H9 (cell line): ENCODE results near the gene B4GALNT2. TPM values are rescaled to one million over a fixed set of nuclear protein-coding genes. Genes with fewer than 3 reads are reported as not detected.

Source experiments
- DNase-seq: peaks from one replicate; pipeline ENCODE4 v3.0.0-alpha.2; 2017
- H2AFZ ChIP-seq: one replicate; pipeline ENCODE4 v1.6.1; 2013; ENCODE audit warnings: mild to moderate bottlenecking, low read length, control low read depth, moderate library complexity
- H2AK5ac ChIP-seq: 2 replicates; pipeline ENCODE4 v1.6.1; 2013; ENCODE audit warnings: low read length, control low read depth, mixed read lengths; ENCODE audit not compliant: insufficient read length
- H2BK120ac ChIP-seq: one replicate; pipeline ENCODE4 v1.6.1; 2013; ENCODE audit warnings: low read depth, mild to moderate bottlenecking, low read length, control low read depth, inconsistent platforms; ENCODE audit not compliant: poor library complexity, severe bottlenecking
- H2BK12ac ChIP-seq: 2 replicates; pipeline ENCODE4 v1.6.1; 2013; ENCODE audit warnings: low read length, control low read depth, mixed read lengths, low read depth; ENCODE audit not compliant: insufficient read length
- H2BK15ac ChIP-seq: 2 replicates; pipeline ENCODE4 v1.6.1; 2013; ENCODE audit warnings: low read depth, low read length, control low read depth
- H2BK20ac ChIP-seq: one replicate; pipeline ENCODE4 v1.6.1; 2013; ENCODE audit warnings: low read depth, mild to moderate bottlenecking, low read length, control low read depth, inconsistent platforms; ENCODE audit not compliant: poor library complexity, severe bottlenecking
- H2BK5ac ChIP-seq: 2 replicates; pipeline ENCODE4 v1.6.1; 2013; ENCODE audit warnings: low read length, control low read depth, mixed read lengths; ENCODE audit not compliant: insufficient read length
- H3K14ac ChIP-seq: 2 replicates; pipeline ENCODE4 v1.6.1; 2013; ENCODE audit warnings: low read length, control low read depth; ENCODE audit not compliant: insufficient read depth
- H3K18ac ChIP-seq: 2 replicates; pipeline ENCODE4 v1.6.1; 2013; ENCODE audit warnings: low read depth, mild to moderate bottlenecking, mixed read lengths, low read length, control low read depth; ENCODE audit not compliant: insufficient read length
- H3K23ac ChIP-seq: 2 replicates; pipeline ENCODE4 v1.6.1; 2013; ENCODE audit warnings: low read length, control low read depth, mixed read lengths, low read depth; ENCODE audit not compliant: insufficient read length
- H3K23me2 ChIP-seq: 2 replicates; pipeline ENCODE4 v1.6.1; 2013; ENCODE audit warnings: low read depth, mild to moderate bottlenecking, mixed read lengths, low read length, control low read depth; ENCODE audit not compliant: insufficient read length, poor library complexity, severe bottlenecking
- H3K27ac ChIP-seq: 2 replicates; pipeline ENCODE4 v1.5.1; 2013; ENCODE audit warnings: low read length, control low read depth, mixed read lengths, low read depth; ENCODE audit not compliant: insufficient read length
- H3K27me3 ChIP-seq: 2 replicates; pipeline ENCODE4 v1.6.1; 2013; ENCODE audit warnings: low read length, control low read depth, inconsistent platforms; ENCODE audit not compliant: insufficient read depth
- H3K4ac ChIP-seq: 2 replicates; pipeline ENCODE4 v1.6.1; 2013; ENCODE audit warnings: low read depth, mild to moderate bottlenecking, control low read depth, inconsistent platforms, low read length, moderate library complexity
- H3K4me1 ChIP-seq: 2 replicates; pipeline ENCODE4 v1.6.1; 2013; ENCODE audit warnings: low read length, control low read depth, inconsistent platforms; ENCODE audit not compliant: insufficient read depth
- H3K4me2 ChIP-seq: 2 replicates; pipeline ENCODE4 v1.6.1; 2013; ENCODE audit warnings: low read length, control low read depth, mixed read lengths; ENCODE audit not compliant: insufficient read length, insufficient read depth
- H3K56ac ChIP-seq: 2 replicates; pipeline ENCODE4 v1.6.1; 2013; ENCODE audit warnings: low read depth, mild to moderate bottlenecking, mixed read lengths, low read length, control low read depth; ENCODE audit not compliant: insufficient read length
- H3K79me1 ChIP-seq: 2 replicates; pipeline ENCODE4 v1.6.1; 2013; ENCODE audit warnings: low read depth, mild to moderate bottlenecking, moderate library complexity, low read length, control low read depth, inconsistent platforms; ENCODE audit not compliant: insufficient read depth, poor library complexity, severe bottlenecking
- H3K79me2 ChIP-seq: 2 replicates; pipeline ENCODE4 v1.6.1; 2013; ENCODE audit warnings: low read length, control low read depth, inconsistent platforms; ENCODE audit not compliant: insufficient read depth
- H3K9ac ChIP-seq: 2 replicates; pipeline ENCODE4 v1.6.1; 2013; ENCODE audit warnings: low read length, control low read depth, mixed read lengths; ENCODE audit not compliant: insufficient read length; ENCODE audit errors: extremely low read depth
- H3K9me3 ChIP-seq: one replicate; pipeline ENCODE4 v1.6.1; 2013; ENCODE audit warnings: low read depth, low read length, inconsistent platforms; ENCODE audit not compliant: control insufficient read depth
- H3T11ph ChIP-seq: one replicate; pipeline ENCODE4 v1.6.1; 2013; ENCODE audit warnings: mild to moderate bottlenecking, low read length, control low read depth, inconsistent platforms
- H4K20me1 ChIP-seq: one replicate; pipeline ENCODE4 v1.6.1; 2013; ENCODE audit not compliant: control insufficient read depth, insufficient read length, insufficient read depth
- H4K5ac ChIP-seq: 2 replicates; pipeline ENCODE4 v1.6.1; 2013; ENCODE audit warnings: low read depth, mild to moderate bottlenecking, mixed read lengths, low read length, control low read depth; ENCODE audit not compliant: insufficient read length
- H4K8ac ChIP-seq: replicated peaks from 2 replicates; pipeline ENCODE4 v1.6.1; 2013; ENCODE audit warnings: low read length, control low read depth, mixed read lengths, low read depth; ENCODE audit not compliant: insufficient read length
- H4K91ac ChIP-seq: 2 replicates; pipeline ENCODE4 v1.6.1; 2013; ENCODE audit warnings: low read depth, mild to moderate bottlenecking, moderate library complexity, mixed read lengths, low read length, control low read depth; ENCODE audit not compliant: insufficient read length
- H3K27ac Mint-ChIP-seq, 3 experiments: 2 replicates in 2 of 3; 3 replicates in 1 of 3; pipeline ENCODE4 v1.8.0; 2020 to 2021; ENCODE audit warnings: mixed read lengths in 3 of 3, mild to moderate bottlenecking in 1 of 3, moderate library complexity in 1 of 3
- H3K27me3 Mint-ChIP-seq: 2 replicates; pipeline ENCODE4 v1.8.0; 2021; ENCODE audit warnings: low read depth, mild to moderate bottlenecking, moderate library complexity, mixed read lengths
- H3K36me3 Mint-ChIP-seq, 3 experiments: 2 replicates in 2 of 3; 3 replicates in 1 of 3; pipeline ENCODE4 v1.8.0; 2020 to 2021; ENCODE audit warnings: low read depth in 3 of 3, mixed read lengths in 3 of 3; ENCODE audit not compliant: insufficient read depth in 1 of 3
- H3K4me1 Mint-ChIP-seq, 2 experiments: 2 replicates each; pipeline ENCODE4 v1.8.0; 2020; ENCODE audit warnings: mixed read lengths in 2 of 2
- H3K4me3 Mint-ChIP-seq, 2 experiments: 2 replicates in 1 of 2; 3 replicates in 1 of 2; pipeline ENCODE4 v1.8.0; 2020 to 2021; ENCODE audit warnings: mild to moderate bottlenecking in 2 of 2, mixed read lengths in 2 of 2, moderate library complexity in 1 of 2
- H3K9me3 Mint-ChIP-seq, 2 experiments: 2 replicates in 1 of 2; 3 replicates in 1 of 2; pipeline ENCODE4 v1.8.0; 2020; ENCODE audit warnings: mild to moderate bottlenecking in 2 of 2, mixed read lengths in 2 of 2, moderate library complexity in 1 of 2
- WGBS: extraction: QIAGEN DNeasy Blood & Tissue Kit; methylation state at CpG from one replicate; pipeline ENCODE4 v1.1.7; 2013; ENCODE audit warnings: missing lambda C conversion rate, low lambda C conversion rate, mixed read lengths; ENCODE audit not compliant: insufficient read length; ENCODE audit errors: extremely low coverage; 5-methylcytosine and 5-hydroxymethylcytosine counted together
- total RNA-seq: library from RNA; stranded (reverse); gene quantifications from 2 replicates; pipeline ENCODE4 v1.2.1, GENCODE V29; 2021
- TF ChIP-seq, protein P1 (sequence below): fragments of 200-600 bp; sonication (generic); conservative IDR thresholded peaks from 3 replicates; pipeline ENCODE4 v1.8.0; 2021; ENCODE audit warnings: antibody characterized with exemption, mild to moderate bottlenecking

B4GALNT2 gene
- total RNA-seq, 1 experiment from 2014 or later, result not detected

DNA sequence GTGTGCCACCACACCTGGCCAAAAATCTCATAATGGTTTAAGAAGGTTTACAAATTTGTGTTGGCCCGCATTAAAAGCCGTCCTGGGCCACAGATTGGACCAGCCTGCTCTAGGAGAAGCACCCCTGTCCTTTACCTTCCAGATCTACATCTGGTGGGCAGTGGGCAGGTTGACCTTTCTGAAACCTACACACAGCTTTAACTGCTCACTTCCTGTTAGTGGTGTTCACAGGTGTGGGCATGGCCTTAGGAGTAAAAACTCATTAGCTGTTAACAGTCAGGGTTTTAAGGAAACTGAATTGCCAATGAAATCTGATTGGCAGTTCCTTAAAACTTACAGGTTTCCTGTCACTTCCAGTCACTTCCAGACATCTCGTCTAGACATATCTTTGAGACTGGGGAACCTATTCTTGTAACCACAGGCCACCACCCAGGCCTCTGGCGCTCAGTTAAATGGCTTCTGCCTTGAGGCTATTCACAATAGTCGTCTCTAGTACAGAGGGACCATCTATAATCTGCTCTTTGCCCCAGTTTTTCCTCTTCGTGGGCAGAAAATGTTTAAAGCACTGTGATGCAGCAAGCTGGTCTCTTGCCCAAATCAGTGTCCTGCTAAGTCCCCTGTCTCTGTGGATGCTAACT is 48.5 kb downstream of the B4GALNT2 start:
- no peaks in the 10 kb centered on the region for H3K79me1 ChIP-seq
- H3K23me2 ChIP-seq, result no peaks in the 10 kb centered on the region
- no peaks in the 10 kb centered on the region for H3K4me1 ChIP-seq
- no peak overlapping the region for H3K4me2 ChIP-seq
- H2AK5ac ChIP-seq, result no peak overlapping the region
- no peak overlapping the region for H4K8ac ChIP-seq
- no peak overlapping the region for H3K18ac ChIP-seq
- H3K23ac ChIP-seq, result no peak overlapping the region
- WGBS, result no CpG with 5 or more reads among the region's 6 CpGs
- H3T11ph ChIP-seq, result no peak overlapping the region
- no peak overlapping the region for H2BK120ac ChIP-seq
- no peak overlapping the region for H2BK5ac ChIP-seq
- H3K56ac ChIP-seq, result no peak overlapping the region
- H4K20me1 ChIP-seq, result no peaks in the 10 kb centered on the region
- no peak overlapping the region for H3K9ac ChIP-seq
- TF ChIP-seq, protein P1, sequence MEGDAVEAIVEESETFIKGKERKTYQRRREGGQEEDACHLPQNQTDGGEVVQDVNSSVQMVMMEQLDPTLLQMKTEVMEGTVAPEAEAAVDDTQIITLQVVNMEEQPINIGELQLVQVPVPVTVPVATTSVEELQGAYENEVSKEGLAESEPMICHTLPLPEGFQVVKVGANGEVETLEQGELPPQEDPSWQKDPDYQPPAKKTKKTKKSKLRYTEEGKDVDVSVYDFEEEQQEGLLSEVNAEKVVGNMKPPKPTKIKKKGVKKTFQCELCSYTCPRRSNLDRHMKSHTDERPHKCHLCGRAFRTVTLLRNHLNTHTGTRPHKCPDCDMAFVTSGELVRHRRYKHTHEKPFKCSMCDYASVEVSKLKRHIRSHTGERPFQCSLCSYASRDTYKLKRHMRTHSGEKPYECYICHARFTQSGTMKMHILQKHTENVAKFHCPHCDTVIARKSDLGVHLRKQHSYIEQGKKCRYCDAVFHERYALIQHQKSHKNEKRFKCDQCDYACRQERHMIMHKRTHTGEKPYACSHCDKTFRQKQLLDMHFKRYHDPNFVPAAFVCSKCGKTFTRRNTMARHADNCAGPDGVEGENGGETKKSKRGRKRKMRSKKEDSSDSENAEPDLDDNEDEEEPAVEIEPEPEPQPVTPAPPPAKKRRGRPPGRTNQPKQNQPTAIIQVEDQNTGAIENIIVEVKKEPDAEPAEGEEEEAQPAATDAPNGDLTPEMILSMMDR, result no peak
- Mint-ChIP-seq H3K27me3 (peaks cover 10% of the 10 kb centered on the region), H3K27ac (no peak overlapping the region), H3K4me1 (peaks cover 0 to 2% of the 10 kb centered on the region in 2 experiments; a peak in 1 of 4 replicates), H3K4me3 (no peak overlapping the region), H3K36me3 (peaks cover 9 to 21% (median 13%) of the 10 kb centered on the region in 3 experiments), H3K9me3 (peaks cover 37 to 38% of the 10 kb centered on the region in 2 experiments)
- H3K9me3 ChIP-seq, result peaks cover 7% of the 10 kb centered on the region
- no peak overlapping the region for H4K5ac ChIP-seq
- no peaks in the 10 kb centered on the region for H3K79me2 ChIP-seq
- no peak overlapping the region for H3K14ac ChIP-seq
- no peak overlapping the region for H2AFZ ChIP-seq
- no peak overlapping the region for H3K27ac ChIP-seq
- no peak overlapping the region for H4K91ac ChIP-seq
- no peak overlapping the region for H2BK20ac ChIP-seq
- no peak overlapping the region for H2BK15ac ChIP-seq
- no peak overlapping the region for H2BK12ac ChIP-seq
- H3K4ac ChIP-seq, result no peak overlapping the region
- no peak for DNase-seq
- H3K27me3 ChIP-seq, result no peaks in the 10 kb centered on the region
